Activated CD4-positive, alpha-beta T cell treated with anti-CD3 and anti-CD28 coated beads, Interleukin-2, amount 50 U/mL, for 16 hours (primary cell): Measurements from ENCODE around the gene PCCA.
"Not testable (repeated sequence)": the region's sequence is repeated elsewhere in the genome, so short reads cannot be mapped to it uniquely, and the experiment has no call there.

Experiments used
- DNase-seq: peaks from one replicate; pipeline ENCODE4 v3.0.0-alpha.2; 2020

The PCCA gene

GRCh38 chr13:100560498-100561157, 471.7 kb downstream of the PCCA start:
- DNase-seq, result no peak

DNA sequence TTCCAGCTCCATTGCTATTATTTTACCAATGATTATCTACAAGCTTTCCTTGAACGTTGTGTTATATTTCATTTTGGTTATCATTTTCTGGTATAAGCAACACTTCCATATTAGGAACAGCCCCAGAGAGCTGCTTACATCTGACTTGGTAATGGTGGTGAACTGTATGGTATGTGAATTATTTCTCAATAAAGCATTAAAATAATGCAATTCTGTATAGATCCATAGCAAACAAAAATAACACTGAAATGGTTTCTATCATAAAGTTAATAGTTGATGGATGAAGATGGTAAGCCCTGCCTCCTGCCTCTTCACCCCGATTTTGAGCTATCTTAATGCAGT, 472.2 kb downstream of the PCCA start:
- no peak for DNase-seq

GRCh38 chr13:100561599-100562204, 472.8 kb downstream of the PCCA start:
- DNase-seq, result no peak

GRCh38 chr13:100563779-100564178, 474.9 kb downstream of the PCCA start:
- no peak for DNase-seq

GRCh38 chr13:100564444-100565223, 475.7 kb downstream of the PCCA start:
- no peak for DNase-seq

DNA sequence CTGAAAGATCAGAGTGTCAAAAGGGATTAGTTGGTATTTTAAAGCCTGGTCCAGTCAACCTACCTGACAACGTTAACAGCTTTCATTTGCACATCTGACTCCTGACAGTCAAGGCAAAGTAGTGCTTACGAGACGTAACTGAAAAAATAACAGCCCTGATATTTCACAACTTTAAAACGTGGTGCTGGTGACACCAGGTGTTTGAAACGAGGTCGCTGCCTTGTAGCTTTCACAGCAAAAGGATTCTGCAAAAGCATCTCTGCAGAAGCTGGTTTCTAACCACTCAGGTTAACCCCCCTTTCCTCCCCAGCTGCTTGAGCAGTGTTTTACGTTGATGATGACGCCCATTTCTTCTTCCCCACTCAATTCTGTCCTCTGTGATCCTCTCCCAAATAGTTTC, 476.4 kb downstream of the PCCA start:
- DNase-seq, result no peak

DNA sequence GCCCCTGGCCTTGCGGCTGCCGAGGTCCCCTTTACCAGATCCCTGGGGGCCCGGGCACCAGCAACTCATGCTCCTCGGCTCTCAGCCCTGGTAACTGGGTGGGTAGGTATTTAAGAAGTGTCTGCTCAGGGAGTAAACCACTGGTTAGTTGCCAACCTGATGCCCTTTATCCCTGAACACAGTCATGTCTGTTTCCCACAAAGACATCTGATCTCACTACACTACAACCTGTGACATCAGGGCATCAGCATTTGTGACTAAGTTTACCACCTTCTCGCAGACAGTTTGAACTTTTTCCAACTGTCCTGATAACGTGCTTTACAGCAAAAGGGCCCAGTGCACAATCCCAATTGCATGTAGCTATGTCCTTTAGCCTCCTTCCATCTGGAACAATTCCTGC, 477.6 kb downstream of the PCCA start:
- no peak for DNase-seq

DNA sequence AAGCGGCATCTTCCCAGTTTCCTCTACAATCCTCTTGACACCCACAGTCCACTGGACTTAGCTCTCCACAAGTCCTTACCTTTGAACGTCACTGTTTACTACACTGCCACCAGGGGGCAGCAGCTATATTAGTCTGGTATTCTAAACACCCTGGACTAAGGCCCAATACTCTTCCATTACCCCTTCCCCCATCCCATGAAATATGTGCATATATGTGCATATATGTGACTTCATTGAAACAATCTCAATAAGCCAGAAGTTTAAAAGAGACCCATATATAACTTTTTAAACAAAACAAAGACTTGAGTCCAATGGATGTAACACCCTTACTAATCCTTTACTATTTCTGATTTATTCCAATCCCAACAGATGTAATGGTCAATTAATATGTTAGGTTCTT, 484.2 kb downstream of the PCCA start:
- DNase-seq, result peak; percentile 75

- DNase-seq, result not testable (repeated sequence)
Observed at GRCh38 chr13:100577239-100577638, 488.3 kb downstream of the PCCA start.
